ENCODE data around the gene PXDN.

DNA sequence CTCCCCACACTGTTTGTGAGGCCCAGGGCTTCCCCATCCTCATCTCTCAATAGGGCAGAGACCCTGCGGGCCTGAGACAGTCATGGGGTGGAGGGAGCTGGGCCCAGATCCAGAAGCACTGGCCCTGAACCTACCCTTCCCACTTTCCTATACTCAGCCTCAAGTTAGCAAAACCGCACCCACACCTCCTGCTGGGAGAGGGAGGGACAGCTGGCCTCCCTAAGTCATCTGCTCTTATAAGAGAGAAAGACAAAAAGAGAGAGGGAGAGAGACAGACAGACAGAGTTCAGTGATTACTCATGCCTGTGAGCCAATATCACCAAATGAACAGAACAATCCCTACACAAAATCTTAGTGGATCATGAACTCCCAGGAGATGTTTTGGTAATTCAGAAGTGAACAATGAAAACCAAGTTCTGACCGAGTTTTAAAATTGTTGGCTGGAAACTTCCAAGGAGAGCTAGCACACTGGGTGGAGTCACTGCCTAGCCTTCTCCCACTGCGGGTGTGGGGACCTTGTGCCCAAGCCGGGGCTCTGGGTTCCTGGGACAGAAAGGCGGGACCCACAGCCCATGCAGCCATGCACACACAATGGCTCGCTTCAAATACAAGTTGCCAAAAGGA is 130.5 kb downstream of the PXDN start:
- TF ChIP-seq GATA2 (IDR thresholded peaks at IDR 0.05; ENCODE audit: insufficient read depth, insufficient read length, low read depth, low read length) (no peak), POLR2AphosphoS5 (IDR thresholded peaks at IDR 0.05; ENCODE audit: insufficient read depth, low read depth, low read length) (no peak), CTCF (IDR thresholded peaks at IDR 0.05; ENCODE audit: extremely low read depth in 1 of 2, insufficient read depth in 1 of 2, low read depth in 1 of 2, low read length in 2 of 2) (no peak), MYC (IDR thresholded peaks at IDR 0.05; ENCODE audit: low read depth, low read length) (no peak)
